Trophoblast cell (in vitro differentiated cells and primary cell): ENCODE data around the gene MFGE8.

Experiments
- DNase-seq, 2 donors: peaks; one replicate each; pipeline ENCODE4 v3.0.0-alpha.2; 2016
- H2AFZ ChIP-seq: 2 replicates; pipeline ENCODE4 v1.6.1; 2013; ENCODE audit warnings: low read length, moderate library complexity, mild to moderate bottlenecking; ENCODE audit not compliant: insufficient read depth, poor library complexity
- H2AK5ac ChIP-seq: 2 replicates; pipeline ENCODE4 v1.6.1; 2013; ENCODE audit warnings: mild to moderate bottlenecking, low read length
- H2BK120ac ChIP-seq: 2 replicates; pipeline ENCODE4 v1.6.1; 2013; ENCODE audit warnings: low read length, mild to moderate bottlenecking, moderate library complexity; ENCODE audit not compliant: insufficient read depth, poor library complexity
- H2BK12ac ChIP-seq: 2 replicates; pipeline ENCODE4 v1.6.1; 2013; ENCODE audit warnings: mild to moderate bottlenecking, low read length, moderate library complexity
- H2BK5ac ChIP-seq: 2 replicates; pipeline ENCODE4 v1.6.1; 2013; ENCODE audit warnings: low read length, low read depth, moderate library complexity, mild to moderate bottlenecking; ENCODE audit not compliant: poor library complexity
- H3K14ac ChIP-seq: 2 replicates; pipeline ENCODE4 v1.6.1; 2013; ENCODE audit warnings: mild to moderate bottlenecking, low read length
- H3K18ac ChIP-seq: 2 replicates; pipeline ENCODE4 v1.6.1; 2013; ENCODE audit warnings: mild to moderate bottlenecking, low read length
- H3K23ac ChIP-seq: 2 replicates; pipeline ENCODE4 v1.6.1; 2013; ENCODE audit warnings: low read length
- H3K27ac ChIP-seq: 2 replicates; pipeline ENCODE4 v1.5.1; 2013; ENCODE audit warnings: low read depth, mild to moderate bottlenecking, inconsistent platforms, low read length, moderate library complexity
- H3K27me3 ChIP-seq: 2 replicates; pipeline ENCODE4 v1.6.1; 2013; ENCODE audit warnings: inconsistent platforms, mild to moderate bottlenecking, low read length, moderate library complexity; ENCODE audit not compliant: insufficient read depth
- H3K36me3 ChIP-seq, 2 experiments: 1 replicate in 1 of 2; 2 replicates in 1 of 2; pipeline ENCODE4 v1.6.1; 2013; ENCODE audit warnings: low read length in 2 of 2, mild to moderate bottlenecking in 2 of 2, moderate library complexity in 1 of 2; ENCODE audit not compliant: insufficient read depth in 2 of 2, control insufficient read depth in 1 of 2
- H3K4ac ChIP-seq: 2 replicates; pipeline ENCODE4 v1.6.1; 2013; ENCODE audit warnings: low read depth, mild to moderate bottlenecking, low read length, moderate library complexity
- H3K4me1 ChIP-seq, 2 experiments: 1 replicate in 1 of 2; 2 replicates in 1 of 2; pipeline ENCODE4 v1.6.1; 2013; ENCODE audit warnings: low read length in 2 of 2, mild to moderate bottlenecking in 2 of 2, moderate library complexity in 1 of 2; ENCODE audit not compliant: insufficient read depth in 2 of 2, control insufficient read depth in 1 of 2
- H3K4me2 ChIP-seq: 2 replicates; pipeline ENCODE4 v1.6.1; 2013; ENCODE audit warnings: inconsistent platforms, mild to moderate bottlenecking, low read length, moderate library complexity
- H3K4me3 ChIP-seq: 2 replicates; pipeline ENCODE4 v1.5.1; 2013; ENCODE audit warnings: mild to moderate bottlenecking, low read depth, low read length, inconsistent platforms
- H3K79me1 ChIP-seq: one replicate; pipeline ENCODE4 v1.6.1; 2013; ENCODE audit warnings: low read length
- H3K79me2 ChIP-seq: 2 replicates; pipeline ENCODE4 v1.6.1; 2013; ENCODE audit warnings: low read length, mild to moderate bottlenecking; ENCODE audit not compliant: control insufficient read depth, insufficient read depth, poor library complexity
- H3K9ac ChIP-seq: 2 replicates; pipeline ENCODE4 v1.6.1; 2013; ENCODE audit warnings: mild to moderate bottlenecking, low read length
- H3K9me3 ChIP-seq: 2 replicates; pipeline ENCODE4 v1.6.1; 2013; ENCODE audit warnings: low read depth, mild to moderate bottlenecking, control low read depth, inconsistent platforms, low read length; ENCODE audit not compliant: insufficient read depth
- H4K12ac ChIP-seq: 2 replicates; pipeline ENCODE4 v1.6.1; 2013; ENCODE audit warnings: low read depth, mild to moderate bottlenecking, low read length, moderate library complexity
- H4K8ac ChIP-seq: 2 replicates; pipeline ENCODE4 v1.6.1; 2013; ENCODE audit warnings: low read depth, mild to moderate bottlenecking, low read length, moderate library complexity
- H4K91ac ChIP-seq: one replicate; pipeline ENCODE4 v1.6.1; 2013; ENCODE audit warnings: low read depth, mild to moderate bottlenecking, low read length, moderate library complexity
- WGBS: extraction: QIAGEN DNeasy Blood & Tissue Kit; methylation state at CpG from one replicate; pipeline ENCODE4 v1.1.7; 2013; ENCODE audit warnings: missing lambda C conversion rate; ENCODE audit not compliant: insufficient read length, insufficient coverage; ENCODE audit errors: extremely low coverage; 5-methylcytosine and 5-hydroxymethylcytosine counted together

Gene MFGE8

GRCh38 chr15:88876573-88876972 lies 36.6 kb downstream of the MFGE8 start:
- Histone ChIP-seq H3K4ac (no peak overlapping the region), H3K14ac (no peak overlapping the region), H3K9ac (no peak overlapping the region), H2AFZ (no peak overlapping the region), H3K23ac (no peak overlapping the region), H4K91ac (no peak overlapping the region), H3K4me3 (no peak overlapping the region), H2BK5ac (no peak overlapping the region), H3K18ac (no peak overlapping the region), H2BK12ac (no peak overlapping the region), H4K8ac (no peak overlapping the region), H3K79me1 (no peaks in the 10 kb centered on the region), H3K27me3 (no peaks in the 10 kb centered on the region), H3K27ac (no peak overlapping the region), H2AK5ac (no peak overlapping the region), H4K12ac (no peak overlapping the region), H3K36me3 (peaks cover 5 to 29% of the 10 kb centered on the region in 2 experiments), H3K4me1 (peaks cover 6 to 10% of the 10 kb centered on the region in 2 experiments), H3K4me2 (no peak overlapping the region), H2BK120ac (no peak overlapping the region), H3K9me3 (no peaks in the 10 kb centered on the region), H3K79me2 (no peaks in the 10 kb centered on the region)
- DNase-seq = no peak
- WGBS = no CpG with 5 or more reads among the region's 10 CpGs

- no peak overlapping the region for H3K27ac ChIP-seq
- no CpG with 5 or more reads among the region's 6 CpGs for WGBS
- H3K36me3 ChIP-seq = peaks cover 3 to 21% of the 10 kb centered on the region in 2 experiments
- no peak overlapping the region for H2BK120ac ChIP-seq
- no peak overlapping the region for H4K91ac ChIP-seq
- H3K27me3 ChIP-seq = no peaks in the 10 kb centered on the region
- no peak overlapping the region for H2AK5ac ChIP-seq
- H2AFZ ChIP-seq = no peak overlapping the region
- H2BK5ac ChIP-seq = no peak overlapping the region
- no peak overlapping the region for H2BK12ac ChIP-seq
- H3K4me1 ChIP-seq = peaks cover 6 to 10% of the 10 kb centered on the region in 2 experiments
- no peak overlapping the region for H3K4me2 ChIP-seq
- H3K4me3 ChIP-seq = no peak overlapping the region
- no peak overlapping the region for H3K9ac ChIP-seq
- H3K18ac ChIP-seq = no peak overlapping the region
- H3K14ac ChIP-seq = no peak overlapping the region
- H3K4ac ChIP-seq = no peak overlapping the region
- no peak overlapping the region for H4K8ac ChIP-seq
- H3K9me3 ChIP-seq = peaks cover 2% of the 10 kb centered on the region
- H4K12ac ChIP-seq = no peak overlapping the region
- no peaks in the 10 kb centered on the region for H3K79me1 ChIP-seq
- H3K23ac ChIP-seq = no peak overlapping the region
- no peak for DNase-seq
- no peaks in the 10 kb centered on the region for H3K79me2 ChIP-seq
Observed at GRCh38 chr15:88874684-88875083, 38.5 kb downstream of the MFGE8 start.

DNA sequence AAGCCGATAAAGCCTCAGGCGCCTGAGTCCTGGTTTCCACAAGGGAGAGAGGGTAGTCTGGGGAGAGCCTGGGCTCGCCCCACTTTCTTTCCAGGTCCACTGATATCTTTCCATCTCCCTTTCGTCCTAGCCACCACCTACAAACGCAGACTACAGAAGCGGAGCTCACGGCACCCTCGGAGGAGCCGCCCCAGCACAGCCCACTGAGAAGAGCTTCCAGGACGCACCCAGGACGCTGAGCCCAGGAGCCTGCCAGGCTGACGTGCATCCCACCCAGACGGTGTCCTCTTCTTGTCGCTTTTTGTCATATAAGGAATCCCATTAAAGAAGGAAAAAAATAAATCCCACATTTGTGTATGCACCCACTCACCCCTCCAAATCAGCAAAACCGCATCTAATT lies 38.9 kb downstream of the MFGE8 start:
- no peak overlapping the region for H3K14ac ChIP-seq
- no peak overlapping the region for H4K91ac ChIP-seq
- WGBS = no CpG with 5 or more reads among the region's 15 CpGs

DNA sequence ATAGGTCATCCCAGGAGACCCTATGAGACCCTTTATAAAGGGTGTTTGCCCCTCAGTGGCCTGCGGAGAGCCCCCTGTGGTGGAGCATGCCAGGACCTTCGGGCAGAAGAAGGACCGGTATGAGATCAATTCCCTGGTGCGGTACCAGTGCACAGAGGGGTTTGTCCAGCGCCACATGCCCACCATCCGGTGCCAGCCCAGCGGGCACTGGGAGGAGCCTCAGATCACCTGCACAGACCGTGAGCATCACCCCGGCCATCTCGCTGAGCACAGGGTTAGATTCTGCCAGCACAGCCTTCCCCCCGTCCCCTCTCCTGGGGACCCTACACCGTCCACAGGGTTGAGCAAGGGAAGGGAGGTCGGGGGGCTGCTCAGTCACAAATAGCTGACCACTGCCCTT lies 39.4 kb downstream of the MFGE8 start:
- peaks cover 3 to 21% of the 10 kb centered on the region in 2 experiments for H3K36me3 ChIP-seq
- H3K4me3 ChIP-seq = no peak overlapping the region
- H3K4me1 ChIP-seq = peaks cover 6 to 10% of the 10 kb centered on the region in 2 experiments
- no peak overlapping the region for H3K27ac ChIP-seq
- no peak for DNase-seq
- H3K9me3 ChIP-seq = peaks cover 2% of the 10 kb centered on the region
- no peak overlapping the region for H4K91ac ChIP-seq
- H3K18ac ChIP-seq = no peak overlapping the region
- no peak overlapping the region for H4K8ac ChIP-seq
- no peak overlapping the region for H3K4me2 ChIP-seq
- H3K9ac ChIP-seq = no peak overlapping the region
- H2BK5ac ChIP-seq = no peak overlapping the region
- H2AK5ac ChIP-seq = no peak overlapping the region
- no peak overlapping the region for H2BK12ac ChIP-seq
- H3K79me2 ChIP-seq = no peaks in the 10 kb centered on the region
- H3K14ac ChIP-seq = no peak overlapping the region
- no peaks in the 10 kb centered on the region for H3K79me1 ChIP-seq
- H3K4ac ChIP-seq = no peak overlapping the region
- no peak overlapping the region for H2BK120ac ChIP-seq
- WGBS = no CpG with 5 or more reads among the region's 13 CpGs
- no peak overlapping the region for H2AFZ ChIP-seq
- H4K12ac ChIP-seq = no peak overlapping the region
- no peaks in the 10 kb centered on the region for H3K27me3 ChIP-seq
- H3K23ac ChIP-seq = no peak overlapping the region

More for the DNA sequence above, 38.9 kb downstream of the MFGE8 start:
- Histone ChIP-seq H2BK12ac (no peak overlapping the region), H3K23ac (no peak overlapping the region), H3K79me1 (no peaks in the 10 kb centered on the region), H3K18ac (no peak overlapping the region), H2BK5ac (no peak overlapping the region), H3K36me3 (peaks cover 3 to 21% of the 10 kb centered on the region in 2 experiments), H3K79me2 (no peaks in the 10 kb centered on the region), H4K8ac (no peak overlapping the region), H2AFZ (no peak overlapping the region), H3K27ac (no peak overlapping the region), H3K4me1 (peaks cover 6 to 10% of the 10 kb centered on the region in 2 experiments), H2AK5ac (no peak overlapping the region), H3K4ac (no peak overlapping the region), H2BK120ac (no peak overlapping the region), H3K9ac (no peak overlapping the region), H3K9me3 (peaks cover 2% of the 10 kb centered on the region), H4K12ac (no peak overlapping the region), H3K4me3 (no peak overlapping the region), H3K27me3 (no peaks in the 10 kb centered on the region), H3K4me2 (no peak overlapping the region)
- no peak for DNase-seq
